AG09319 (cell line): Measurements from ENCODE around the gene KIDINS220.
A peak's percentile ranks its signal among the peaks of the same experiment; 100 is the strongest.

ENCODE experiments used
- DNase-seq: peaks from one replicate; pipeline ENCODE4 v3.0.0-alpha.2; 2010; ENCODE audit warnings: low read depth; ENCODE audit errors: extremely low read depth
- TF ChIP-seq, protein P1 (sequence below): IDR thresholded peaks from 2 replicates; pipeline ENCODE4 v1.5.1; 2011; ENCODE audit warnings: low read depth, mild to moderate bottlenecking, inconsistent platforms, low read length, moderate library complexity

The KIDINS220 gene

DNA sequence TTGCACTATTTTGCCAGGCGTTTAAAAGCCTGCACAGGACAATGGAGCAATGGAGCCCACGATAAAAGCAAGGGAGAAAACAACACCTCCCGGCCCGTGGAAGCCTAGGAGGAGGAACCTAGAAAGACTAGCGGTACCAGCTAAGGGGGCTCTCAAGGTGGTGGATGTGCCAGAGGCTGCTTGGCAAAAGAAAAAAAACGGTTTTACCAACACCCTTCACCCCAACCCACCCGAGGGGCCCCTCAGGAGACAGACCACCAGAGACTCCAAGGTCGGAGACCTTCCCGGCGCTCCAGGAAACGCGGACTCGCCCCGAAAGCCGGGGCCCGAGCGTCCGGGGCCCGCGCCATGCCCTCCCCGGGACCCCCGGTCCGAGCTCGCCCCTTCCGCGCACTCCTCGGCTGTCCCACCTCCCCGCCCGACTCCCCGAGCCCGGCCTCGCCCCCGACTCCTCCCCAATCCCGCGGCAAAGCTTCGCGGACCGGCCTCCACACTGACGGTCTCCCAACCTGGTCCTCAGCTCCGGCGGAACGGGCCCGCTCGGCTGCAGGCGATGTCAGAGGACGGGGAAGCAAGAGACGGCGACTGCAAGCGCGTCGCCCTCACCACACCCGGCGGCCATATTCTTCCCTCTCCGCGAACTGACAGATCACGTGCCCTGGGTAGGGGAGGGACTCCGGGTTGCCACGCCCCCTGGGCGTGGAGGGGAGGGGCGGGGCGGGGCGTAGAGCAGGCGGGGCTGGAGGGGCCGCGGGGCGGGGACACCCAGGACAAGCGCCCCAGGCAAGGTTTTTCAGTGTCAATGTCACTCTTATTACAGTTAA is at the start of gene KIDINS220:
Gene KIDINS220 (minus strand): TSS at position 643 of the 824 bp plus-strand sequence. CDS start 10,520 bp downstream, outside the sequence.
- DNase-seq = peak; percentile 52
- TF ChIP-seq, protein P1, sequence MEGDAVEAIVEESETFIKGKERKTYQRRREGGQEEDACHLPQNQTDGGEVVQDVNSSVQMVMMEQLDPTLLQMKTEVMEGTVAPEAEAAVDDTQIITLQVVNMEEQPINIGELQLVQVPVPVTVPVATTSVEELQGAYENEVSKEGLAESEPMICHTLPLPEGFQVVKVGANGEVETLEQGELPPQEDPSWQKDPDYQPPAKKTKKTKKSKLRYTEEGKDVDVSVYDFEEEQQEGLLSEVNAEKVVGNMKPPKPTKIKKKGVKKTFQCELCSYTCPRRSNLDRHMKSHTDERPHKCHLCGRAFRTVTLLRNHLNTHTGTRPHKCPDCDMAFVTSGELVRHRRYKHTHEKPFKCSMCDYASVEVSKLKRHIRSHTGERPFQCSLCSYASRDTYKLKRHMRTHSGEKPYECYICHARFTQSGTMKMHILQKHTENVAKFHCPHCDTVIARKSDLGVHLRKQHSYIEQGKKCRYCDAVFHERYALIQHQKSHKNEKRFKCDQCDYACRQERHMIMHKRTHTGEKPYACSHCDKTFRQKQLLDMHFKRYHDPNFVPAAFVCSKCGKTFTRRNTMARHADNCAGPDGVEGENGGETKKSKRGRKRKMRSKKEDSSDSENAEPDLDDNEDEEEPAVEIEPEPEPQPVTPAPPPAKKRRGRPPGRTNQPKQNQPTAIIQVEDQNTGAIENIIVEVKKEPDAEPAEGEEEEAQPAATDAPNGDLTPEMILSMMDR = no peak

DNA sequence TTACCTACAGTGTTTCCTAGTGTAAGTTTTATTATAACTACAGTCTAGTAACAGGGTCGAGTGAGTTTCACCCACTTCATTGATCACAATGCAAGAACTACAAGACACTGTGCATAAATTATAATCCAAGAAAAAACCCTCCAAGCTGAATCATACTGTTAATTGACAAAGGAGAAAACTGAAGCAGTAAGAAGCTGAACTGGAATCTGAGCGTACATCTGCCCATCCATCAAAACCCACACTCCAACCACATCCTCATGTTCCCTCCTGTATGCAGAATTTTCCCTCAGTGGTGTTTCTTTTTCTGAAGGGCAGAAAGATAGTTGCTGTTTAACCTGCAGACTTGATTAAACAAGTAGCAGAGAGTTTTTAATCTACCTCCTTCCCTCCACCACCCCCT is 49.5 kb upstream of the KIDINS220 start:
- TF ChIP-seq, protein P1 = no peak
- DNase-seq = no peak

- TF ChIP-seq, protein P1 = no peak
- DNase-seq = no peak
Observed at GRCh38 chr2:8886202-8886518, 48.7 kb upstream of the KIDINS220 start.

DNA sequence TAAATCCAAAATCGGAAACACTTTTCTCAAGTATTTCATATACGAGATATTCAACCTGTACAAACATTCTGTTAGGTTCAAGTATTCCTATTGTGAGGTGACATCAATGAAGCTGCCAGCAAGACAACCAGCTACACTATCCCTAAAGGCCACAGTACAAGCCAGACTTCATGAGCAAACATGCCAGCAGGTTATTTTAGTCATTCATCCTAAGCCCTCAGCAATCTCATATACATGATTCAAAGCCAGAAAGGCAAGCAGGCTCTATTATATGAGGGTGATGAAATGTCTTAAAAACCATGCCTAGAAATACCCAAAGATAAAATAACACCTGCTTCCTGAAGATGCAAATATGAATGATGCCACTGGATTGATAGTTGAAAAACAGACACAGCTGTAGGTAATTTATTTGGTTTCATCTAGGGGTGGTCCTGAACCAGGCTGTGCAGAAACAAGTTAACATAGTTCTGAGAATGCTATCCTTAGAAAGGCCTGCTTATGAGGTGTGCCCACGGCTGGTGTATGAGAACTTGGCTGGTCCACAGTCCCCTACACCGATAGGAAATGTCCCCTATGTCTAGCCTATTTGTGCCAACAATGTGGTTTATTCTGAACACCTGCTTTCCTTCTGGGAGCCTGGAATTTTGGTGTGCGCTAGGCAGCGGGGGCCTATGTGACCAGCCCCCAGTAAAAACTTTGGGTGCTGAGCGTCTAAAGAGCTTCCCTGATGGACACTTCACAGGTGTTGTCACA is 48.2 kb upstream of the KIDINS220 start:
- TF ChIP-seq, protein P1 = no peak
- DNase-seq = no peak

DNA sequence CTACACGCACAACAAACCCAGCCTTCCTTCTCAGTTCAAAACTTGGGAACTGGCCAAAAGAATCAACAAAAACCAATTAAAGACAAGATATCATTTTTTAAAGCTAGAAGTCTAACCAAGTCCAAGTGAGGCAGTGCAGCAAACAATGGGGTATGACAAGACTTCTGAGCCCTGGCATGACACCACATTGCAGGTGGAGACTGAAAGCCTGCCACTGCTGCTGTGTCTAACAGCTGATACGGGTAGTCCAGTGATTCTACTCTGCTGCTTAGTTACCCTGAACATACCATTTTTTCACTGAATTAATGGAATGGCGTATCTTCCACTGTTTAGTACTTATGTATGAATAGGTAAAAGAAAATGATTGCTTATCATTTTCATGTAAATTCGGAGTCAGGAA is 47.4 kb upstream of the KIDINS220 start:
- TF ChIP-seq, protein P1 = no peak
- DNase-seq = no peak

DNA sequence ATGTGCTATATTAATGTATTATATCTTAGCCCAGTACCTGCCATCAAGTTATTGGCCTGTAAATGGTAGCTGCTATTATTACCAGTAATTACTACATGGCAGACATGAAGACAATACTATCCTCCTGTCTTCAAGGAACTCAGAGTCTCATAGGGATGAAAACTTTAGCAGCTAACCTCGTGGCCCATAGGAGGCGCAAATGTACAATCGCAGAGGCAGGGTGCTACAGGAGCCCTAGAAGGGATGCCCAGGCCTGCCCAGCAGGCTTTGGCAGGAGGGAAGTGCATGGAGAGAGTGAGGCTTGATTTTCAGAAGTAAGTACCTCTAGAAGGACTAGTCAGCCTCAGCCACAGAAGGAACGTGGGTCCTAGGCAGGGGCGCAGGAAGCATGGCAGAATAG is 44.7 kb upstream of the KIDINS220 start:
- DNase-seq = no peak

More for the DNA sequence above, 44.7 kb upstream of the KIDINS220 start:
- TF ChIP-seq, protein P1 = peak; percentile 23
